Astrocyte of the spinal cord (primary cell): ENCODE measurements around the gene SAMD4A.

Experiments used
- DNase-seq: peaks from one replicate; pipeline ENCODE4 v3.0.0; 2011; ENCODE audit warnings: low read depth, low spot score
- H3K4me3 ChIP-seq: 2 replicates; pipeline ENCODE4 v1.5.1; 2011; ENCODE audit warnings: low read depth, mild to moderate bottlenecking, low read length, moderate library complexity
- in situ Hi-C: cut with HindIII; loops from 2 replicates; pipeline ENCODE4 v1.10.0; 2017; ENCODE audit warnings: low sequenced_read_pairs
- TF ChIP-seq, protein P1 (sequence below): IDR thresholded peaks from 2 replicates; pipeline ENCODE4 v1.5.1; 2012; ENCODE audit warnings: low read depth, mild to moderate bottlenecking, low read length, inconsistent platforms

Gene SAMD4A, protein sequence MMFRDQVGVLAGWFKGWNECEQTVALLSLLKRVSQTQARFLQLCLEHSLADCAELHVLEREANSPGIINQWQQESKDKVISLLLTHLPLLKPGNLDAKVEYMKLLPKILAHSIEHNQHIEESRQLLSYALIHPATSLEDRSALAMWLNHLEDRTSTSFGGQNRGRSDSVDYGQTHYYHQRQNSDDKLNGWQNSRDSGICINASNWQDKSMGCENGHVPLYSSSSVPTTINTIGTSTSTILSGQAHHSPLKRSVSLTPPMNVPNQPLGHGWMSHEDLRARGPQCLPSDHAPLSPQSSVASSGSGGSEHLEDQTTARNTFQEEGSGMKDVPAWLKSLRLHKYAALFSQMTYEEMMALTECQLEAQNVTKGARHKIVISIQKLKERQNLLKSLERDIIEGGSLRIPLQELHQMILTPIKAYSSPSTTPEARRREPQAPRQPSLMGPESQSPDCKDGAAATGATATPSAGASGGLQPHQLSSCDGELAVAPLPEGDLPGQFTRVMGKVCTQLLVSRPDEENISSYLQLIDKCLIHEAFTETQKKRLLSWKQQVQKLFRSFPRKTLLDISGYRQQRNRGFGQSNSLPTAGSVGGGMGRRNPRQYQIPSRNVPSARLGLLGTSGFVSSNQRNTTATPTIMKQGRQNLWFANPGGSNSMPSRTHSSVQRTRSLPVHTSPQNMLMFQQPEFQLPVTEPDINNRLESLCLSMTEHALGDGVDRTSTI

DNA sequence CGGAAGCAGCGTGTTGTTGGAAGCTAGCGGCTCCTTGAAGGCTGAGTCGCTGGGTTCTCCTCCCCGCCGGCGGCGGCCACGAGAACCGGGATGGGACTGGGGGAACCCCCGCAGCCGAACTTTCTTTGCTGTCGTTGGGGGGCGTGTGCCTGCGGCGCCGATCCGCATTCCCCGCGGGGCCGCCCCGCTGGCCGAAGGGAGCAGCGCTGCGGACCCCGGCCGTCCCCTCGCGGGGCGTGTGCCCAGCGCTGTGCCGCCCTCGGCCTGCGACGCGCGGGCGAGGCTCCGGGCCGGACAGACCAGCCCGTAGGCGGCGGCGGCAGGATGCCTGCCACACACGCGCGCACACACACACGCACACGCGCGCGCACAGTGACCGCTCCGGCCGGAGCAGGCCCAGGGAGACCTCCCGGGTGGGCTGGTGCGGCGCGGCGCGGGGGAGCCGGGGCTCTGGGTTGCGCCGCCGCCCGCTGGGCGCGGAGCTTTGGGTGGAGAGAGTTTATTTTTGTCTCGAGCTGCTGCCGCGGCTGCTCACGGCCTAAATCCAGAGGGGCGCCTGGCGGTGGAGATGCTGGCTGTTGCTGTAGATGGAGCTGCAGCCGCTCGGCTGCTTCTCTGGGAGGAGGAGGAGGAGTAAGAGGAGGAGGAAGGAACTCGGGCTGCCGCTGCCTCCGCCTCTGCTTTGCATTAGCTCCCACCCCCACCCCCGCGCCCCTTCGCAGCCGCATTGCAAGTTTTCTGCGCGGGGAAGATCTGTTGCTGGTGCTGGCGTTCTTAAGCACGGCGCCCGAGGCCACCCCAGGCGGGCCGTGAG is at the start of gene SAMD4A:
Gene SAMD4A, plus strand, starts transcription at position 719 of the 814 bp plus-strand sequence. CDS start 789 bp downstream, outside the sequence.
- TF ChIP-seq, protein P1, sequence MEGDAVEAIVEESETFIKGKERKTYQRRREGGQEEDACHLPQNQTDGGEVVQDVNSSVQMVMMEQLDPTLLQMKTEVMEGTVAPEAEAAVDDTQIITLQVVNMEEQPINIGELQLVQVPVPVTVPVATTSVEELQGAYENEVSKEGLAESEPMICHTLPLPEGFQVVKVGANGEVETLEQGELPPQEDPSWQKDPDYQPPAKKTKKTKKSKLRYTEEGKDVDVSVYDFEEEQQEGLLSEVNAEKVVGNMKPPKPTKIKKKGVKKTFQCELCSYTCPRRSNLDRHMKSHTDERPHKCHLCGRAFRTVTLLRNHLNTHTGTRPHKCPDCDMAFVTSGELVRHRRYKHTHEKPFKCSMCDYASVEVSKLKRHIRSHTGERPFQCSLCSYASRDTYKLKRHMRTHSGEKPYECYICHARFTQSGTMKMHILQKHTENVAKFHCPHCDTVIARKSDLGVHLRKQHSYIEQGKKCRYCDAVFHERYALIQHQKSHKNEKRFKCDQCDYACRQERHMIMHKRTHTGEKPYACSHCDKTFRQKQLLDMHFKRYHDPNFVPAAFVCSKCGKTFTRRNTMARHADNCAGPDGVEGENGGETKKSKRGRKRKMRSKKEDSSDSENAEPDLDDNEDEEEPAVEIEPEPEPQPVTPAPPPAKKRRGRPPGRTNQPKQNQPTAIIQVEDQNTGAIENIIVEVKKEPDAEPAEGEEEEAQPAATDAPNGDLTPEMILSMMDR, result peak; percentile 53
- peak; percentile 92 for DNase-seq
- in situ Hi-C loops, result no loop called here
- peak within 1 kb of the TSS; percentile 79 for H3K4me3 ChIP-seq

DNA sequence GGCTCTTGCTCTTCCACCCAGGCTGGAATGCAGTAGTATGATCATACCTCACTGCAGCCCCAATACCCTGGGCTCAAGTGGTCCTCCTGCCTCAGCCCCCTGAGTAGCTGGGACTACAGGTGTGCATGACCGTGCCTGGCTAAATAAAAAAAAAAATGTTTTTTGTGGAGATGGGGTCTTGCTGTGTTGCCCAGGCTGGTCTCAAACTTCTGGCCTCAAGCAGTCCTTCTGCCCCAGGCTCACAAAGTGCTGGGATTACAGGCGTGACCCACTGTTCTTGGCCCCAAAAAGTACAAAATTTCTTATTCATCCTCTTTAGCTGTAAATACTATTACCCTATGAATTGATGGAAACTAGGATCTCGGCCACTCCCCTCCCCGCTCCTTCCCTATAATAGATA is 42.5 kb upstream of the SAMD4A start:
- H3K4me3 ChIP-seq, result no peak overlapping the region
- DNase-seq, result no peak
- in situ Hi-C loops, result no loop called here
- TF ChIP-seq, protein P1, result no peak

DNA sequence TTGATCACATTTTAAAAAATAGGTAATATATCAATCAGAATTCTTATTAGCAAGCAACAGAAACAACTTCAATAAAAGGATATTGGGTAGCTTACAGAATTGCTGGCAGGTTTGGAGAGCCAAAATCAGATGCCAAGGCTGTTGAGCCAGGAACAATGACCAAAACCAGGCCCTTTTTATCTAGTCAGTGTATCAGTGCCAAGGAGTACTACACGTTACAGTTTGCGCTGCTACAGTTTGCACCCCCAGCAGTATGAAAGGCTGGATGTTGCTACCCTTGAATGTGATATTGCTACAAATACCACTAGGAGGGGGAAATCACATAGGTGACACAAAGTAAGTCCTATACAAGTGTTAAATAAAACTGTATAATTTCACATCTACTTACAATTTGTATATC is 38.0 kb upstream of the SAMD4A start:
- DNase-seq, result no peak
- in situ Hi-C loops, result no loop called here
- TF ChIP-seq, protein P1, result no peak
- H3K4me3 ChIP-seq, result no peak overlapping the region

DNA sequence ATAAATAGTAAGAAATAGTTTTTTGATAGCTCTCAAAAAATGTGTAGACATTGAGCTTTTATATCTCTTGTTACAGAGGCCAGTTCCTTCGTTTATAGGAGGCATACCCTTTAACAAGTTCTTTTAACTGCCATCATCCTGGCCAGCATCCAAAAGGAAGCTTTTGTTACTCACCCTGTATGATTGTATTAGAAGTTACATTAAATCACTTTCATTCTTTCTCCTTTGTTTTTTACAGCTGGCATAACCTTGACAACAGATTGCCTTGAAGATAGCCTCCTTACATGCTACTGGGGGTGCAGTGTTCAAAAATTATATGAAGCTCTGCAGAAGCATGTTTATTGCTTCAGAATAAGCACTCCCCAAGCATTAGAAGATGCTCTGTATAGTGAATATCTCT is 37.1 kb upstream of the SAMD4A start:
- peak; percentile 59 for DNase-seq
- no peak overlapping the region for H3K4me3 ChIP-seq
- TF ChIP-seq, protein P1, result no peak
- in situ Hi-C loops, result no loop called here

DNA sequence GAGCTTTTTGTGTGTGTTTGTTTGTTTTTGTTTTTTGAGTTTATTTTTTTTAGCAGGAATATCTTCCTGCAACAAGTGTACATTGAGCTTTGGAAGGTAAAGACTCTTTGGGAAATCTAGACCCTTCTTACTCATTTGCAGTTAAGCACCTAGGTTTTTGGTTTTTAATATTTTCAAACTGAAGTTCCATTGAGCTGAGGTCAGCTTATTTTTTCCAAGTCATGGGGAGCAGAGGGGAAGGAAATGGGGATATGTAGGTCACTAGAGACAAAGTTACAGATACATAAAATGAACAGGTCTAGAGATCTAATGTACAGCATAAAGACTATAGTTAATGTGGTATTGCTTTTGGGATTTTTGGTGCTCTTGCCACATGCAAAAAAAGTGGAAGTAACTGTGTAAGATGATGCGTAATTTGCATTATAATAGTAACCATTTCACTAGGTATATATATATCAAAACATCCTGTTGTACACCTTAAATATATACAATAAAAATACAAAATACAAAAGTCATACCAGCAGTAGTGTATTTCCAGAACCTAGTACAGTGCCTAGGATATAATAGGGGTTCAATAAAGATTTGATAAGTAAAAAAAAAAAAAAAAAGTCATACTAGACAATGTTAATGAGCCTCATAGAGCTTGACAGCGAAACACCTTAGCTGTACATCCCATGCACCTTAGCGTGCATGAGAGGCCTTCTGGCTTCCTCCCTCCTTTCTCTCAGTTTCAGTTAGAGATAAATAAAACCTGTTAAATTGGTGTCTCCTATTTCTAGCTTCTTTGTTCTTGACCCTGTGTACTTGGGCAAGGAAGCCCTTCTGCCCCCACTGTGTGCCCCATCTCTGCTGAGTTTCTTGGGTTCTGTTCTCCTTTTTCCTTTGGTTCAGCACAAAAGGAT is 34.6 kb upstream of the SAMD4A start:
- in situ Hi-C loops, result no loop called here
- H3K4me3 ChIP-seq, result no peak overlapping the region
- TF ChIP-seq, protein P1, result no peak
- DNase-seq, result no peak
